ENCODE measurements around the gene RFTN1. TPM values are rescaled to one million over a fixed set of nuclear protein-coding genes. Genes with fewer than 3 reads are reported as not detected.
"Not testable (repeated sequence)": the region's sequence is repeated elsewhere in the genome, so short reads cannot be mapped to it uniquely, and the experiment has no call there.

The RFTN1 gene
- total RNA-seq, 2 experiments from 2014 or later: 59.9 to 63.4 TPM

DNA sequence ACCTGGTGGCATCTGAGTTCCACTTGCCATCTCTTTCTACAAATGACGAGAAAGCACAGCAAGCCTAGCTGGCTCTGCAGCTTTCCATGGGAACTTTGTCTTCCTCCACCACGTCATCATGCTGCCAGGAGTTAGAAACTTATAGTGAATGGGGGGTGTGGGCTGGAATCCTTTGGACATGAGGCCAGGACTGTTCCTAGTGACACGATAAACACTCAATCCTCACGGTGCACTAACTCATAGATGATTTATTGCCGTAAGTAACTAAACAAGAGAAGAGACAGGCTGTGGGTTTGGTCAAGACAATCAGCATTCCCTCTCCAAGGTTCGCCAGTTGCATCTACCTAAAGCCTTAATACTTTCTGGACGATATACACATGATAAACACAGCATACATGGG lies 197.9 kb downstream of the RFTN1 start:
- Mint-ChIP-seq H3K27me3 (ENCODE audit: low read depth) (no peaks in the 10 kb centered on the region), H3K36me3 (ENCODE audit: low read depth) (peaks cover 91% of the 10 kb centered on the region), H3K4me3 (no peak overlapping the region), H3K4me1 (ENCODE audit: low read depth) (peaks cover 93% of the 10 kb centered on the region), H3K9me3 (ENCODE audit: insufficient read depth) (no peaks in the 10 kb centered on the region), H3K27ac (peak overlapping the region; percentile 77)
- ATAC-seq: no peak
- POLR2A ChIA-PET: interaction anchor here (1.0 to 5.2 kb wide), 2 partner anchors 14 to 46 kb away, joined by 3 to 41 read pairs; no protein-coding TSS in a partner anchor
- peak; percentile 19 for DNase-seq
- CTCF ChIA-PET: interaction anchor here (0.8 to 12.3 kb wide), 9 partner anchors 11 to 235 kb away, joined by 3 to 264 read pairs (median 14); partner anchors contain the start of gene OXNAD1

DNA sequence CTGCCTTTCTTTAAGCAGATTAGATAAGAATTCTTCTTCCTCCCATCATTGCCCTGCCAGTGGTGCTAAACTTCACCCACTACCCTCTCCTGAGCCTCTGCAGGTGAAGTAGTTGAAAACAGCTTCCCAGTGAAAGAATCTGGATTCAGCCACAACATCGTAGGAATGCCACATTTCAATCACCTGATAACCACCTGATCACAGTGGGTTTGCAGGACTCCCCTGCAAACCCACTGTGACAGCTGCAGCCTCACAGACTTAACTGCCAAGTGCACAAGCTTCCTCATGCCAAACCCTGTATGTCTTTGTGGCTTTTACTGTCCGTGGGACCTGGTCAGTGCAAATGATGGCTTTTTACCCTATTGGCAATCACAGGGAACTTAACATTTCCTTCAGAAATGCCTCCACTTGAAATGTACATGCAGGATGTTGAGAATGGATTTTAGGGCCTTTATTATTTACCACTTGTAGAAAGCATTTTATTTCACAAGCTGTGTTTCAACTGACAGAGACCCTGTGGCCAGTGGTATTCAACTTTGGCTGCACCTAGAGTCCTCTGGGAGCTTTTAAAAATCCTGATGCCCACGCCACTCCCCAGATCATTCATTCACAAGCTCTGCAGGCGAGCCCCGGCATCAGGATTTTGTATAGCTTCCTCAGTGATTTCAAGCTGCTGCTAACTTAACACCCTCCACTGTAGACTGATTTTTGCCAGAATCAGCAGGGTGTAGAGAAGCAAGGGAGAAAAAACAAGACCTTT lies 199.4 kb downstream of the RFTN1 start:
- POLR2A ChIA-PET: interaction anchor here (0.8 to 5.2 kb wide), 7 partner anchors 10 to 208 kb away, joined by 3 to 41 read pairs (median 5); partner anchors contain the start of genes DPH3 and OXNAD1
- Mint-ChIP-seq H3K9me3 (ENCODE audit: insufficient read depth) (no peaks in the 10 kb centered on the region), H3K27me3 (ENCODE audit: low read depth) (no peaks in the 10 kb centered on the region), H3K27ac (peak overlapping the region; percentile 81), H3K4me1 (ENCODE audit: low read depth) (peaks cover 95% of the 10 kb centered on the region), H3K4me3 (peak overlapping the region; percentile 8), H3K36me3 (ENCODE audit: low read depth) (peaks cover 91% of the 10 kb centered on the region)
- ATAC-seq (no peak), DNase-seq (no peak)
- CTCF ChIA-PET: interaction anchor here (0.6 to 12.3 kb wide), 9 partner anchors 10 to 1015 kb away, joined by 3 to 264 read pairs (median 14); partner anchors contain the start of gene OXNAD1

DNA sequence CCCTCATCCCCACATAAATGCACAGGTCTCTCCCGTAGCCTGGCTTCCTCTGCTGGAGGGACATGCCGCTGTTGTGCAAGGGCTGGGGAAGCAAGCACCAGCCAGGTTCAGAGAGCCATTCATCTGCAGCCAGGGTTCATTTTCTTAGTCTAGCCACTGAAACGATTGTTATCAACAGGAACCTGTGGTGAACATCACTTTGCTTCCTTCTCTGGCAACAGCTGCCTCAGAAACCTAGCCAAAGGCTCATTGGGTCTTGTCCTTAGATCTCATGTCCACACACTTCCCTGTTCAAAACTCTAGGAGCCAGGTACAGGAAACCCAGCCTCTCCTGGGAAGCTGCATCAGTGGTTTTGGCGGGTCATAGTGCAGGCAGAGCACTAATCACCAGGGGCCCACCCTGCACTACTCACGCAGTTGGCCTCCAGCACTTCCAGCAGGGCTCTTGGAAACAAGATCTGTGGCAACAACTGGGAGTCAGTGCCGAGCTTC lies 201.5 kb downstream of the RFTN1 start:
- POLR2A ChIA-PET: interaction anchor here (0.7 to 5.2 kb wide), 5 partner anchors 10 to 47 kb away, joined by 3 to 41 read pairs (median 6); partner anchors contain the start of genes DPH3 and OXNAD1
- CTCF ChIA-PET: interaction anchor here (0.8 to 12.3 kb wide), 11 partner anchors 8 to 238 kb away, joined by 3 to 264 read pairs (median 10); partner anchors contain the start of gene OXNAD1
- peaks cover 90% of the 10 kb centered on the region for H3K36me3 Mint-ChIP-seq (ENCODE audit: low read depth)
- peak overlapping the region; percentile 62 for H3K4me3 Mint-ChIP-seq
- peaks cover 94% of the 10 kb centered on the region for H3K4me1 Mint-ChIP-seq (ENCODE audit: low read depth)
- H3K27me3 Mint-ChIP-seq (ENCODE audit: low read depth): no peaks in the 10 kb centered on the region
- H3K9me3 Mint-ChIP-seq (ENCODE audit: insufficient read depth): no peaks in the 10 kb centered on the region
- DNase-seq (peak; percentile 76), ATAC-seq (peak; percentile 68)
- peak overlapping the region; percentile 90 for H3K27ac Mint-ChIP-seq

- H3K9me3 Mint-ChIP-seq (ENCODE audit: insufficient read depth): not testable (repeated sequence)
- H3K4me3 Mint-ChIP-seq: peak overlapping the region; percentile 76
- POLR2A ChIA-PET: interaction anchor here (0.7 to 5.2 kb wide), 2 partner anchors 9 to 1211 kb away, joined by 4 to 41 read pairs; partner anchors contain the start of gene RBSN
These were observed 203.0 kb downstream of the RFTN1 start for GRCh38 chr3:16310486-16310885.

DNA sequence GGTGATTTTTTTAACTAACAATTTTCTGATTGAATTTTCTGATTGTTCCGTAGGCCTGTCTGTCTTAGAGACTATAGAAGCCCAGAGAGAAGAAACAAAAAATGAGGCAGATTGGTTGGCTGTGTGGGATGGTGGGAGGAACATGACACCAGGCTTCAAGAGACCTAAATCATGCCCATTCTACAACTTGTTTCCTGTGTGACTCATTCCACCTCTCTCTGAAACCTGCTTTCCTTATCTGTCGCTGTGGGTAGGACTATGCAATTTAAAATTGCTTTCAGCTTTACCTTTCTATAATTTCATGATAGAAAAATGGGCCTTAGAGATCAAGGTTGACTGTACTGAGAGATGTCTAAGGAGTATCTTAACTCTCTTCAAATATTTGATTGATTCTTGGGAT lies 203.9 kb downstream of the RFTN1 start:
- ATAC-seq (peak; percentile 79), DNase-seq (peak; percentile 81)
- POLR2A ChIA-PET: interaction anchor here (1.0 kb wide), 3 partner anchors 8 to 23 kb away, joined by 3 to 6 read pairs (median 6); no protein-coding TSS in a partner anchor
- Mint-ChIP-seq H3K36me3 (ENCODE audit: low read depth) (peaks cover 90% of the 10 kb centered on the region), H3K4me3 (peak overlapping the region; percentile 76), H3K4me1 (ENCODE audit: low read depth) (peaks cover 94% of the 10 kb centered on the region), H3K9me3 (ENCODE audit: insufficient read depth) (no peaks in the 10 kb centered on the region), H3K27me3 (ENCODE audit: low read depth) (no peaks in the 10 kb centered on the region), H3K27ac (peak overlapping the region; percentile 93)
- CTCF ChIA-PET: interaction anchor here (1.4 to 10.7 kb wide), 2 partner anchors 9 to 18 kb away, joined by 4 to 190 read pairs; no protein-coding TSS in a partner anchor

More at GRCh38 chr3:16310486-16310885, 203.0 kb downstream of the RFTN1 start:
- H3K36me3 Mint-ChIP-seq (ENCODE audit: low read depth): peaks cover 90% of the 10 kb centered on the region
- H3K4me1 Mint-ChIP-seq (ENCODE audit: low read depth): peaks cover 94% of the 10 kb centered on the region
- not testable (repeated sequence) for DNase-seq; ATAC-seq; H3K27me3 Mint-ChIP-seq (ENCODE audit: low read depth)
- H3K27ac Mint-ChIP-seq: peak overlapping the region; percentile 93
- CTCF ChIA-PET: interaction anchor here (2.6 to 12.3 kb wide), 2 partner anchors 9 to 20 kb away, joined by 8 to 264 read pairs; no protein-coding TSS in a partner anchor

- DNase-seq (no peak), ATAC-seq (no peak)
- POLR2A ChIA-PET: interaction anchor here (0.6 to 1.7 kb wide), 3 partner anchors 12 to 203 kb away, joined by 3 to 4 read pairs (median 3); no protein-coding TSS in a partner anchor
- Mint-ChIP-seq H3K9me3 (ENCODE audit: insufficient read depth) (no peaks in the 10 kb centered on the region), H3K27me3 (ENCODE audit: low read depth) (no peaks in the 10 kb centered on the region), H3K4me3 (peak overlapping the region; percentile 76), H3K27ac (peak overlapping the region; percentile 70), H3K4me1 (ENCODE audit: low read depth) (peaks cover 92% of the 10 kb centered on the region), H3K36me3 (ENCODE audit: low read depth) (peaks cover 88% of the 10 kb centered on the region)
- CTCF ChIA-PET: interaction anchor here (0.9 to 10.7 kb wide), 5 partner anchors 8 to 43 kb away, joined by 3 to 190 read pairs (median 4); no protein-coding TSS in a partner anchor
These were observed 204.8 kb downstream of the RFTN1 start for GRCh38 chr3:16308727-16309126.

- ATAC-seq: no peak
- H3K4me1 Mint-ChIP-seq (ENCODE audit: low read depth): peaks cover 91% of the 10 kb centered on the region
These were observed 205.5 kb downstream of the RFTN1 start for GRCh38 chr3:16307832-16308531.

GRCh38 chr3:16305111-16305541 lies 208.4 kb downstream of the RFTN1 start:
- ChIA-PET CTCF (interaction anchor here (0.9 to 10.7 kb wide), 5 partner anchors 9 to 41 kb away, joined by 4 to 190 read pairs (median 16); no protein-coding TSS in a partner anchor), POLR2A (interaction anchor here (2.1 to 2.7 kb wide), 3 partner anchors 10 to 17 kb away, joined by 7 to 15 read pairs (median 14); no protein-coding TSS in a partner anchor)
- ATAC-seq (peak; percentile 6), DNase-seq (peak; percentile 53)
- Mint-ChIP-seq H3K27ac (peak overlapping the region; percentile 86), H3K4me1 (ENCODE audit: low read depth) (peaks cover 95% of the 10 kb centered on the region), H3K27me3 (ENCODE audit: low read depth) (no peaks in the 10 kb centered on the region), H3K36me3 (ENCODE audit: low read depth) (peaks cover 95% of the 10 kb centered on the region), H3K9me3 (ENCODE audit: insufficient read depth) (no peaks in the 10 kb centered on the region), H3K4me3 (peak overlapping the region; percentile 61)

More at GRCh38 chr3:16307832-16308531, 205.5 kb downstream of the RFTN1 start:
- peak overlapping the region; percentile 70 for H3K27ac Mint-ChIP-seq
- H3K36me3 Mint-ChIP-seq (ENCODE audit: low read depth): peaks cover 88% of the 10 kb centered on the region
- H3K4me3 Mint-ChIP-seq: peak overlapping the region; percentile 25
- peak; percentile 21 for DNase-seq
- no peaks in the 10 kb centered on the region for H3K9me3 Mint-ChIP-seq (ENCODE audit: insufficient read depth)
- H3K27me3 Mint-ChIP-seq (ENCODE audit: low read depth): no peaks in the 10 kb centered on the region
- ChIA-PET CTCF (interaction anchor here (0.9 to 10.7 kb wide), 5 partner anchors 11 to 43 kb away, joined by 3 to 190 read pairs (median 3); partner anchors contain the start of genes DPH3 and OXNAD1), POLR2A (interaction anchor here (0.6 to 1.7 kb wide), 5 partner anchors 13 to 203 kb away, joined by 3 to 7 read pairs (median 3); no protein-coding TSS in a partner anchor)

GRCh38 chr3:16304061-16305010 lies 209.2 kb downstream of the RFTN1 start:
- peak; percentile 34 for DNase-seq
- no peaks in the 10 kb centered on the region for H3K27me3 Mint-ChIP-seq (ENCODE audit: low read depth)
- H3K36me3 Mint-ChIP-seq (ENCODE audit: low read depth): peaks cover 95% of the 10 kb centered on the region
- peaks cover 95% of the 10 kb centered on the region for H3K4me1 Mint-ChIP-seq (ENCODE audit: low read depth)
- ATAC-seq: no peak
- ChIA-PET POLR2A (interaction anchor here (0.9 to 4.3 kb wide), 5 partner anchors 9 to 16 kb away, joined by 3 to 41 read pairs (median 14); no protein-coding TSS in a partner anchor), CTCF (interaction anchor here (0.7 to 10.7 kb wide), 10 partner anchors 9 to 246 kb away, joined by 3 to 190 read pairs (median 4); partner anchors contain the start of gene RFTN1)
- peak overlapping the region; percentile 86 for H3K27ac Mint-ChIP-seq
- H3K9me3 Mint-ChIP-seq (ENCODE audit: insufficient read depth): no peaks in the 10 kb centered on the region
- peak overlapping the region; percentile 61 for H3K4me3 Mint-ChIP-seq
